Stimulated activated CD8-positive, alpha-beta memory T cell treated with anti-CD3 and anti-CD28 coated beads, Interleukin-7, amount 100 ng/mL, for 24 hours (primary cell): Measurements from ENCODE around the gene MTG2.

Experiments
- DNase-seq: peaks from one replicate; pipeline ENCODE4 v3.0.0-alpha.2; 2020; ENCODE audit warnings: low read depth

MTG2 gene

GRCh38 chr20:62206388-62206775, 23.6 kb downstream of the MTG2 start:
- no peak for DNase-seq

GRCh38 chr20:62208061-62208794, 25.4 kb downstream of the MTG2 start:
- no peak for DNase-seq

GRCh38 chr20:62208795-62209755, 26.2 kb downstream of the MTG2 start:
- DNase-seq = no peak

- no peak for DNase-seq
Measured at GRCh38 chr20:62209850-62210495, 27.1 kb downstream of the MTG2 start.

GRCh38 chr20:62210496-62210855, 27.6 kb downstream of the MTG2 start:
- no peak for DNase-seq

GRCh38 chr20:62211216-62211615, 28.4 kb downstream of the MTG2 start:
- DNase-seq = no peak

- no peak for DNase-seq
Measured at GRCh38 chr20:62211769-62212288, 29.0 kb downstream of the MTG2 start.

GRCh38 chr20:62212299-62212698, 29.5 kb downstream of the MTG2 start:
- no peak for DNase-seq

- no peak for DNase-seq
Measured at GRCh38 chr20:62214067-62214466, 31.2 kb downstream of the MTG2 start.

GRCh38 chr20:62215020-62215990, 32.5 kb downstream of the MTG2 start:
- no peak for DNase-seq

- DNase-seq = no peak
Measured at GRCh38 chr20:62215991-62216635, 33.3 kb downstream of the MTG2 start.

GRCh38 chr20:62216636-62217566, 34.1 kb downstream of the MTG2 start:
- no peak for DNase-seq

- no peak for DNase-seq
Measured at GRCh38 chr20:62217913-62218773, 35.3 kb downstream of the MTG2 start.

- no peak for DNase-seq
Measured at GRCh38 chr20:62219101-62219991, 36.5 kb downstream of the MTG2 start.

- no peak for DNase-seq
Measured at GRCh38 chr20:62219992-62220665, 37.3 kb downstream of the MTG2 start, which contains the start of gene HRH3. Gene HRH3 (minus strand): TSS chr20:62220278. CDS start chr20:62219970, 308 bp downstream.

- DNase-seq = no peak
Measured at GRCh38 chr20:62220666-62221568, 38.1 kb downstream of the MTG2 start.
